Islet precursor cell (in vitro differentiated cells): Measurements from ENCODE around the gene TMEM40.
"Not testable (repeated sequence)": the region's sequence is repeated elsewhere in the genome, so short reads cannot be mapped to it uniquely, and the experiment has no call there.

Experiments used
- DNase-seq: peaks from one replicate; pipeline ENCODE4 v3.0.0-alpha.2; 2018

TMEM40 gene

GRCh38 chr3:12759097-12759679 lies at the start of gene TMEM40:
TSS of gene TMEM40 (minus strand) at chr3:12759259. CDS start at chr3:12749832, 9,427 bp downstream.
- peak; percentile 95 for DNase-seq

- no peak for DNase-seq
These were observed 49.5 kb upstream of the TMEM40 start for GRCh38 chr3:12808587-12808986.

- no peak for DNase-seq
These were observed 48.7 kb upstream of the TMEM40 start for GRCh38 chr3:12807601-12808359.

GRCh38 chr3:12807066-12807465 lies 48.0 kb upstream of the TMEM40 start:
- DNase-seq: no peak

- DNase-seq: no peak
These were observed 44.3 kb upstream of the TMEM40 start for GRCh38 chr3:12803371-12803770.

DNA sequence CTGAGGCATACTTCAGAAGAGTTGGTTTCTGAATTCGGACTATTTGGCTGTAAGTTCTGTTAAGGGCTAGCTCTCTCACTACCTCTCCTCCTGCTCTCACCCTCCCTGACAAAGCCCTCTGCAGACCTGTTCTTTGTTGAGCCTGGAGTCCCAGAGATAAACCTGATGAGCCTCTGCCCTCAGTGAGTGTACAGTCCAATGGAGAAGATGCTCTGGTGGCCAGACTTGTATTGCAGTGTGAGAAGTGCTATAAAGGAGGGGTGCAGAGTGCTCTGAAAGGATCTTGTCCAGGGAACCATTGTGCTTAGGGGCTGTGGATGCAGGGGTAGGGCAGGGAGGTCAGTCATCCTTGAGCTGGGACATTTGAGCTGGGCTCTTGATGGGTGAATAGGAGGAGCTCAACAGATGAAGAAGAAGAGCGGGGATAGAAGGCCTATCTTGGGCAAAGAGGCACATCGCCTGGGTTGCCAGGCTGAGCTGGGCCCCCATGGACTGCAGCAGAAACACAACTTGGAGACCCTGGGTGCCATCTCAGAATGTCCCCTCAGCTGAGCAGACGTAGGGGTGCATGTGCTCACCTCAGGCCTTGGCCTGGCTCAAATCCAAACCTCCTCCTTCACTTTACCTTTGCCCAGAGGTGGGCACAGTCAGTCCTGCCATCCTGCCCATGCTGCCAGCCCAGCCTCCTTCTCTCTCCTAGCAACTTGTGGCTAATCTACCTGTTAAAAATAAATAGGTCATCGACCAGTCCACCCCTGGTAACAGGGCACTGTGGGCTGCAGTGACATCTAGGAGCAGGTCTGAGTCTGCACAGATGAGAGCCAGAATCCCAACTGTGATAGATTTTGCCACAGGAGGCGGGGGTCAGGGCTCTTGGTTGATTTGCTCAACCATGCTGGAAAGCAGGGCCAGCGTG lies 40.7 kb upstream of the TMEM40 start:
- DNase-seq: no peak

DNA sequence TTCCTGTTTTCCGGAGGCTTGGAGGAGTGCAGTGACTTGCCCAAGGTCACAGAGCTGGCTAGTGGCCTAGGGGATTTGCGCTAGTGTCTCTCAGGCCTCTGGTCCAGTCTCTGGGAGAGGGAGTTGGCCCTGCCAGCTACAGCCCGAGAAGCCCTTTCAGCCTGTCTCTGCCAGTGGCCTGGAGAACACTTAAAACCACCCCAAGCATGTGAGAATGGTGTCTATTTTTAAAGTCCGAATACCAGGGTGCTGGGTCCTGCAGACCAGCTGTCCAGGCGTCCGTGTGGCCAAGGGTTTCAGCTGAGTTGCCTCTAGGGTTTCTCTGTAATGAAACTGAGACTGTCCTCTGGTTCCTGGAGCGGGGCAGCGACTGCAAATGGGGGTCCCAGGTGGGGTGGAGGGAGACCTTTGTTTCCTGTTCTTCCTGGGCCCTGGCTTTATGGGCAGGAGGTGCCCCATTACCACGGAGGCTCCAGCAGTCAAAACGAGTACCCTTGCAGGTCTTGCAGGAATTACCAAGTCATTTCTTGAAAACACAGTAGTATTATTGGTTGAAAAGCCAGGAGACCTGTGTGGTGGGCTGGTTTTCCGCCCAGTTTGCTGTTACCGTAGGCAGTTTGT lies 39.6 kb upstream of the TMEM40 start:
- DNase-seq: no peak

DNA sequence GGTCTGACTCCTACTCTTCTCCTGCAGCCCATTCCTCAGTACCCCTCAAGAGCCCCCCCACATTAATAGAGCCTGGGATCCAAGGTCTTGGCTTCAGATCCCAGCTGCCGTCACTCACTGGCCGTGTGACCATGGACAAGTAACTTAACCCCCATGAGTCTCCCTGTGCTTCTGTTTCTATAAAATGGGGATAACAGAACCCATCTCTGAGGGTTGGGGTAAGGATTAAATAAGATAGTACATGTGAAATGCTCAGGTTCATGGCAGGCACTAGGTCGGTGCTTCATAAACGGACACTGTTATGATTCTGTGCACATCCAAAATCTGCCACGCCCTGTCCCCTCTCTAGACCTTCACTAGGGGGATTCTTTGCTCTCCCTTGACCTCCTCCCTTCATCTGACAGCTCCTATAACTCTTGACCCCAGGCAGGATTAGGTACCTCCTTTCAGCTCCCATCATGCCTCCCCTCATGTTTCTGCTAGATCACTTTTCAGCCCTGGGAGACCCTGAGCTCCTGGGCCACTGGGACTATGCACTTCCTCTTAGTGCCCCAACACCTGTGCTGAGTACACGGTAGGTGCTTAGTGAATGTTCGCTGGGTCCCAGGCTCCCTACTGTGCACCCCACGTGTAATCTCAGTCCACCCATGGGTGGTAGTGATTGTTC lies 39.0 kb upstream of the TMEM40 start:
- no peak for DNase-seq

GRCh38 chr3:12797124-12797891 lies 38.2 kb upstream of the TMEM40 start:
- DNase-seq: no peak

DNA sequence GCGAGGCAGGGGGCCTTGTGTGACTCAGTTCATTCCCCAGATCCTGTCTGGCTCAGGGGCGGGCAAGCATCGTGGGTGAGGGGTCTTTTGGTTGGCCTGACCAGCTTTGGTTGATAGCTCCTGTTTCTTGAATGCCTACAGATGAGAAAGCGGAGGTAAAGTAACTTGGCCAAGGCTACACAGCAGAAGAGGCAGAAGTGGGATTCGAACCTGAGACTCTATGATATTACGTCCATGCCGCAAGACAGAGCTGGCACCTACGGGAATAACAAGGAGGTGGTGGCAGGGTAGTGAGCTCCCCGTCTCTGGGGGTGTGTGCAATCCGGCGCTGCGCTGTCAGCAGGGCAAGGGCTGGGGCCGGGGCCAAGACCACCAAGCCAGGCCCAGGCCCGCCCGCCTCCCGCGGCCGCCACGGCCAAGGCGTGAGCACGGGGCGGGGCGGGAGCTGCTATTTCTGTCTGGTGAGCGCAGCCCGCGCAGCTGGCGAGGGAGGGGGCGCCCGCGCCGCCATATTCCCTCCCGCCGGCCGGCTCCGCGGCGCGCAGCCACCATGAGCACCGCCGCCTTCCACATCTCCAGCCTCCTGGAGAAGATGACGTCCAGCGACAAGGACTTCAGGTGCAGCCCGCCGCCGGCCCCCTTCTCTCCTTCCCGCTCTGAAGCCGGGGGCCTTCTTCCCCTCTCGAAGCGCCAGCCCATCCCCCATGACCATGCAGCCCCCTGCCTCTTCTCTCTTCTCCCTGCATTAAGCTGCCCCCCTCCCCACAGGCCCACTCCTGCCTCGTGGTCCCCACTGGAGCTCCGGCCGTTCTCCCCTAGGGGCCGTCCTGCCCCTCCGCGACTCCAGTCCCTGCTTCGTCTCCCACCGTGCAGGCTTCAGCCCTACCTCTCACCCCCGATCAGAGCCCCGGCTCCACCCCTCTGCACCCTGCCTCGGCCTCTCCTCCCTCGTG lies 37.4 kb upstream of the TMEM40 start, which contains the start of gene CAND2:
Gene CAND2 (plus strand): TSS at position 510 of the 953 bp plus-strand sequence. CDS start 41 bp downstream, at position 551.
- peak; percentile 70 for DNase-seq

GRCh38 chr3:12793701-12794100 lies 34.6 kb upstream of the TMEM40 start:
- DNase-seq: no peak

GRCh38 chr3:12791430-12791829 lies 32.4 kb upstream of the TMEM40 start:
- DNase-seq: no peak

- DNase-seq: not testable (repeated sequence)
These were observed 29.1 kb upstream of the TMEM40 start for GRCh38 chr3:12787967-12788690.

DNA sequence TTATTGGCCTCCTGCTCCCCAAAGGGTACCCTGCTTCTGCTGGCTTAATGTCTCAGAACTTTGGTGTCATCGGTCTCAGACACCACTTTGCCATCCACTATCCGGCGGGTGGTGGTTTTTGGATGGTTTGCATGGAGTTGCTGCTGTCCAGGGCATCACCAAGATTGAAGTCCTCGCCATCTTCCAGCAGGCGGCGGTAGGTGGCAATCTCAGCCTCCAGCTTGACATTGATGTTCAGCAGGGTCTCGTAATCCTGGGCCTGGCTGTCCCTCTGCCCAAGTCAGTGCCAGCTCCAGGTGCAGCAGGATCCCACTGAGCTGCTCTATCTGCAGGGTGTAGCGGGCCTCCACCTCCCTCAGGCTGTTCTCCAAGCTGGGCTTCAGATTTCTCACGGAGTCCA lies 28.3 kb upstream of the TMEM40 start:
- DNase-seq: peak; percentile 86

DNA sequence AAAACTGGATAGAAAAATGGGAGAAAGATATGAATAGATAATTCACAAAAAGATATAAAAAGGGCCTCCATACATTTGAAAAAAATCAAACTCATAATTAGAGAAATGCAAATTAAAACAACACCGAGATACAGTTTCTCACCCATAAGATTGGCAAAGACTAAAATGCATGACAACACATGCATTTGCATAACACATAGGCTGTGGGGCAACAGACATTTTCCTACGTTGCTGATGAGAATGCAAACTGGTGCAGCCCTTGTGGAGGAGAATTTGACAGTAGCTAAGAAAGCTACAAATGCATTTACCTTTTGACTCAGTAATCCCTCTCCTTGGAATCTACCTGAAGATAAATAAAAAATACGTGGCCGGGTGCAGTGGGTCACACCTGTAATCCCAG lies 26.0 kb upstream of the TMEM40 start:
- DNase-seq: no peak

GRCh38 chr3:12782172-12782815 lies 23.2 kb upstream of the TMEM40 start:
- no peak for DNase-seq

DNA sequence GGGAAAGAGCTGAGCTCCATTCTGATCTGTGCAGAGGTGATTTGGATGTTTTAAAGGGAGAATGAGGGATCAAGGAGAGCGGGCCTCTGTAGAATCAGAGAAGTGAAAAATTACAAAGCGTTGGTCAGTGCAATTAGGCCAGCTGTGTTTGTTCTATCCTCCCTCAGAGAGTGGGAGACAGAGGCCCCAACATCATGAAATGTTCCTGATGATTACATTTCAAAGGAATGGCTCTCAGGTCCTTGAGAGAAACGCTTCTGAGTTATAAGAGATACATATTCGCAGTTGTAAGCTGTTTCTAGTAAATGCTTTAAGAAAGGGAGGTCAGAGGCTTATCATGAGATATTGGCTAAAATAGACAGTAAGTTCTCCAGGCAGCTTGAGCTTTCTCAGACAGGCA lies 21.7 kb upstream of the TMEM40 start:
- DNase-seq: no peak

GRCh38 chr3:12777171-12777570 lies 18.1 kb upstream of the TMEM40 start:
- no peak for DNase-seq

DNA sequence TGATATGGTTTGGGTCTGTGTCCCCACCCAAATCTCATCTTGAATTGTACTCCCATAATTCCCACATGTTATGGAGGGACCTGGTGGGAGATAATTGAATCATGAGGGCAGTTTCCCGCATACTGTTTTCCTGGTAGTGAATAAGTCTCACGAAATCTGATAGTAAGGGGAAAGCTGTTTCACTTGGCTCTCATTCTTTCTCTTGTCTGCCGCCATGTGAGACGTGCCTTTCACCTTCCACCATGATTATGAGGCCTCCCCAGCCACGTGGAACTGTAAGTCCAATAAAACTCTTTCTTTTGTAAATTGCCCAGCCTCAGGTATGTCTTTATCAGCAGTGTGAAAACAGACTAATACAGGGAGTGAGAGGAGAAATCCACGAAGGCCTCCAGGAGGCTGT lies 16.9 kb upstream of the TMEM40 start:
- not testable (repeated sequence) for DNase-seq
